ENCODE results near the gene ANAPC7. TPM values are rescaled to one million over a fixed set of nuclear protein-coding genes. Genes with fewer than 3 reads are reported as not detected.
"Not testable (repeated sequence)": the region's sequence is repeated elsewhere in the genome, so short reads cannot be mapped to it uniquely, and the experiment has no call there.

Gene ANAPC7
- total RNA-seq, 3 donors from 2014 or later = 54.6 to 61.5 (median 58.4) TPM

DNA sequence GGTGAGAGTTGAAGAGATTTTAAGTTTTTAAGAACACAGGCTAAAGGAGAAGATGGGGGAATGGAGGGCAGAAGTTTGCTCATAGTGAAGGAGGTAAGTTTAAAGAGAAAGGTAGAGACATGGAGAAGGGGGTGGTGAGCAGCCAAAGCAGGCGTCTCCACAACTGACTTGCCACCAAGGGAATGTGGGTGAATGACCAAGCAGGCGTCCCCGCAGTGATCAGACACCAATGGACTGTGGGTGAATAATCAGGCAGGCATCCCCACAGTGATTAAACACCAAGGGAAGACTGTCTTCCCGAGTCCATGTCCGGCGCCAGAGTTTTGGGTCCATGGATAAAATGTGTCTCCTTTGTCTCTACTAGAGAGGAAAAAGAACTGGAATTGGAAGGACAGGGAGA is 6.6 kb upstream of the ANAPC7 start:
- H3K4me1 Mint-ChIP-seq (ENCODE audit: low read depth); ATAC-seq; H3K27me3 Mint-ChIP-seq (ENCODE audit: low read depth); H3K4me3 Mint-ChIP-seq; DNase-seq; H3K9me3 Mint-ChIP-seq; H3K36me3 Mint-ChIP-seq (ENCODE audit: insufficient read depth): not testable (repeated sequence)

- peaks cover 24% of the 10 kb centered on the region for H3K4me1 Mint-ChIP-seq (ENCODE audit: low read depth)
- H3K36me3 Mint-ChIP-seq (ENCODE audit: insufficient read depth) = peaks cover 11% of the 10 kb centered on the region
- H3K4me3 Mint-ChIP-seq; H3K27me3 Mint-ChIP-seq (ENCODE audit: low read depth); ATAC-seq; H3K9me3 Mint-ChIP-seq; DNase-seq: not testable (repeated sequence)
Measured at GRCh38 chr12:110405126-110405662, 1.7 kb upstream of the ANAPC7 start.

GRCh38 chr12:110403976-110404682 is 621 bp upstream of the ANAPC7 start:
- DNase-seq (peak; percentile 79), ATAC-seq (peak; percentile 60 to 65)
- Mint-ChIP-seq H3K4me1 (ENCODE audit: low read depth) (peaks cover 30% of the 10 kb centered on the region), H3K9me3 (no peaks in the 10 kb centered on the region), H3K4me3 (peak overlapping the region; percentile 100), H3K36me3 (ENCODE audit: insufficient read depth) (peaks cover 14% of the 10 kb centered on the region), H3K27me3 (ENCODE audit: low read depth) (no peaks in the 10 kb centered on the region)

GRCh38 chr12:110382683-110383082 is 20.8 kb downstream of the ANAPC7 start:
- DNase-seq (no peak), ATAC-seq (peak in 1 of 2 donors; percentile 67)
- peaks cover 14% of the 10 kb centered on the region for H3K4me1 Mint-ChIP-seq (ENCODE audit: low read depth)

DNA sequence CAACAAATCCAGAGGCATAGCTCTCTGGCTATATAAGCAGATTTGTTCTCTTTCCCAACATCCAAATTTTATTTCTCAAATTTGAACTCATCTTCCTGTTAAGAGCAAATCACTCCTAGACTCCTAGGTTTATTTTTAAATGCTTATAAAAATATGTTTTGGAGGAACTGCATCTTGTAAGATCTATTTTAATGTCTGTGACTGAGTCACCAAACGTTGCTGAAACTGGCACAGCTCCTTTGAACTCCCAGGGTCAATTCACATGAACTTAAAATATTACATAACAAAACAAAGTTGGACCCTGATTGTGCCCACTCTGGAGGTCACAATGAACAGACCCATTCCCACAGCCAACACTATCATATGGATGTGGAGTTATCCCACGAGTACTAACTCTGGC is 23.9 kb downstream of the ANAPC7 start:
- Mint-ChIP-seq H3K4me1 (ENCODE audit: low read depth) (peaks cover 8% of the 10 kb centered on the region), H3K27me3 (ENCODE audit: low read depth) (no peaks in the 10 kb centered on the region), H3K9me3 (no peaks in the 10 kb centered on the region), H3K4me3 (no peak overlapping the region), H3K36me3 (ENCODE audit: insufficient read depth) (peaks cover 45% of the 10 kb centered on the region)
- no peak for ATAC-seq
- DNase-seq = no peak

More at GRCh38 chr12:110382683-110383082, 20.8 kb downstream of the ANAPC7 start:
- H3K4me3 Mint-ChIP-seq = no peak overlapping the region
- no peaks in the 10 kb centered on the region for H3K27me3 Mint-ChIP-seq (ENCODE audit: low read depth)
- H3K9me3 Mint-ChIP-seq = no peaks in the 10 kb centered on the region
- H3K36me3 Mint-ChIP-seq (ENCODE audit: insufficient read depth) = peaks cover 44% of the 10 kb centered on the region

- no peak for ATAC-seq
- Mint-ChIP-seq H3K4me1 (ENCODE audit: low read depth) (peaks cover 5% of the 10 kb centered on the region), H3K4me3 (no peak overlapping the region)
Measured at GRCh38 chr12:110379197-110379596, 24.3 kb downstream of the ANAPC7 start.

GRCh38 chr12:110378131-110378790 is 25.2 kb downstream of the ANAPC7 start:
- not testable (repeated sequence) for H3K27me3 Mint-ChIP-seq (ENCODE audit: low read depth); ATAC-seq; H3K4me3 Mint-ChIP-seq; H3K4me1 Mint-ChIP-seq (ENCODE audit: low read depth); H3K9me3 Mint-ChIP-seq; DNase-seq
- peaks cover 47% of the 10 kb centered on the region for H3K36me3 Mint-ChIP-seq (ENCODE audit: insufficient read depth)

More at GRCh38 chr12:110379197-110379596, 24.3 kb downstream of the ANAPC7 start:
- H3K27me3 Mint-ChIP-seq (ENCODE audit: low read depth) = no peaks in the 10 kb centered on the region
- DNase-seq = no peak
- H3K9me3 Mint-ChIP-seq = no peaks in the 10 kb centered on the region
- H3K36me3 Mint-ChIP-seq (ENCODE audit: insufficient read depth) = peaks cover 45% of the 10 kb centered on the region

DNA sequence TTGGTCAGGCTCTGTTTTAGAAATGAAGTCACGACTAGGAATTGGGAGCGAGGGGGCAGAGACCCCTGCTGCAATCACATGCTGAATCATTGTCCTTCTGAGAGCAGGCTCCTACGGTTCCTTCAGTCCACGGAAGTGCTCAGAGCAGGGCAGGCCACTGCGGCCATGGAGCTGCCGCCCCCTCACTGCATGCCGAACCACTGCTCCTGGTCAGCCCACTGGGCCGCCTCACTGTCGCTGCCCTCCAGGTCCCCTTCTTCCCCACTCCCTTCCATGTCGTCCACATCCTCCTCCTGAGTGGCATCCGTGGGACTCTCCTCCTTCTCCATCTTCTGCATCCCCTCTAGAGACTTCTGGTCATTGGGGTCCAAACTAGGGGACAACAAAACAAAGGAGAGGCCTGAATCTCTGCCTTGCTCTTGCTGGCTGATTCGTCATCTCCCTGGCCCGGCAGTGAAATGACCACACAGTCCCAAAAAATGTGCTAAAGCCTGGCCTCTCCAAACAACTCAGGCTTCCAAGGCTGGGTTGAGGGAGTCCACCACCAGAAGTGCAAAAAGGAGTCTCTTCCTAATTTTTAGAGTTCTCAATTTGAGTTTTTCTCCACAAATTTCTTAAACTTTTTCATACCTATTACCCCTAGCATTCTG is 29.4 kb downstream of the ANAPC7 start:
- ATAC-seq (no peak), DNase-seq (no peak)
- Mint-ChIP-seq H3K9me3 (no peaks in the 10 kb centered on the region), H3K4me1 (ENCODE audit: low read depth) (peaks cover 2% of the 10 kb centered on the region), H3K4me3 (no peak overlapping the region), H3K36me3 (ENCODE audit: insufficient read depth) (peaks cover 26% of the 10 kb centered on the region), H3K27me3 (ENCODE audit: low read depth) (no peaks in the 10 kb centered on the region)

GRCh38 chr12:110373425-110373824 is 30.1 kb downstream of the ANAPC7 start:
- no peaks in the 10 kb centered on the region for H3K9me3 Mint-ChIP-seq
- ATAC-seq (no peak), DNase-seq (no peak)
- no peaks in the 10 kb centered on the region for H3K27me3 Mint-ChIP-seq (ENCODE audit: low read depth)
- peaks cover 22% of the 10 kb centered on the region for H3K36me3 Mint-ChIP-seq (ENCODE audit: insufficient read depth)
- H3K4me1 Mint-ChIP-seq (ENCODE audit: low read depth) = peaks cover 2% of the 10 kb centered on the region
- H3K4me3 Mint-ChIP-seq = no peak overlapping the region

GRCh38 chr12:110373025-110373424 is 30.5 kb downstream of the ANAPC7 start:
- ATAC-seq = no peak
- no peak for DNase-seq
- H3K4me3 Mint-ChIP-seq = no peak overlapping the region
- peaks cover 2% of the 10 kb centered on the region for H3K4me1 Mint-ChIP-seq (ENCODE audit: low read depth)
- H3K36me3 Mint-ChIP-seq (ENCODE audit: insufficient read depth) = peaks cover 21% of the 10 kb centered on the region
- H3K9me3 Mint-ChIP-seq = no peaks in the 10 kb centered on the region
- no peaks in the 10 kb centered on the region for H3K27me3 Mint-ChIP-seq (ENCODE audit: low read depth)

DNA sequence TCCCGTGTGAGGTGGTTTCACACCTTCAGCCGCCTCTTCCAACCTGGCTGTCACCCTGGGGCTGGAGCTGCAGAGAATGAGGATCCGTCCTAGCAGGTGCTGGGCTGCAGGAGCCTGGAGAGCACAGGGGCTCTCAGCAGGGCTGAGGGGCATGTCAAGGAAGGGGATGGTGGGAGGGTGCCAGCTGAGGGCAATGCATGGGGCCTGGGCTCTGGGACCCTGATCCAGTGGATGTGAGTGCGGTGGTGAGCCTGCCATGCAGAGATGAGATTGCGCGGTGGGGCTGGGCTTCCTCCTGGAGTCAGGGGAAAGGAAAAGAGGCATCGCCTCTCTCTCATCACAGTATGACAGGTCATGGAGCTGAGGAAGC is 31.5 kb downstream of the ANAPC7 start:
- no peak for ATAC-seq
- no peaks in the 10 kb centered on the region for H3K9me3 Mint-ChIP-seq
- no peak for DNase-seq
- no peak overlapping the region for H3K4me3 Mint-ChIP-seq
- no peaks in the 10 kb centered on the region for H3K27me3 Mint-ChIP-seq (ENCODE audit: low read depth)
- peaks cover 2% of the 10 kb centered on the region for H3K4me1 Mint-ChIP-seq (ENCODE audit: low read depth)
- H3K36me3 Mint-ChIP-seq (ENCODE audit: insufficient read depth) = peaks cover 14% of the 10 kb centered on the region

- ATAC-seq = no peak
- no peaks in the 10 kb centered on the region for H3K27me3 Mint-ChIP-seq (ENCODE audit: low read depth)
- H3K4me3 Mint-ChIP-seq = no peak overlapping the region
- peaks cover 2% of the 10 kb centered on the region for H3K4me1 Mint-ChIP-seq (ENCODE audit: low read depth)
- no peak for DNase-seq
- H3K9me3 Mint-ChIP-seq = no peaks in the 10 kb centered on the region
- H3K36me3 Mint-ChIP-seq (ENCODE audit: insufficient read depth) = peaks cover 14% of the 10 kb centered on the region
Measured at GRCh38 chr12:110371408-110372055, 32.0 kb downstream of the ANAPC7 start.

DNA sequence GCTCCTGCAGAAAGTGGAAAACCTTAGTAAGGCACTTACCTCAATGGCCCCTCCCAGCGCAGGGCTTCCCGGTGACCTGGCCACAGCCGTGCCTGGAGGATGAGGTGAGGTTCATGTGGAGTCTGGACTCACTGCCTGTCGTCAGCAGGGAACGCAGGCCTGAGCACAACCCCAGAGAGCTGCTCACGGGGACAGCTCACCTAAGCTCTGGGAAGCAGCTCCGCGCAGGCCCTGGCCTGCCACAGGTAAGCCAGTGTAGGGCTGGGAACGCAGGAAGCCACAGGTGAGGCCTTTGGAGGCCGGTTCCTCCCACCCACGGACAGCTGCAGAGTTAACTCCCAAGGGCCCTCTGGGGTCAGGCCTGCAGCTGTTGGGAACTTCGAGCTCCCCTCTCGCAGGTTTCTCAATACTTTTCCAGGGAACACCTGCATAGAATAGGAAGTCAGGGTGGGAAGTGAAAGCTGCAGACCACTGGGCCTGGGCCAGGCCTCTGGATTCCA is 32.7 kb downstream of the ANAPC7 start:
- Mint-ChIP-seq H3K4me3 (no peak overlapping the region), H3K4me1 (ENCODE audit: low read depth) (peaks cover 2% of the 10 kb centered on the region), H3K27me3 (ENCODE audit: low read depth) (no peaks in the 10 kb centered on the region), H3K36me3 (ENCODE audit: insufficient read depth) (peaks cover 9% of the 10 kb centered on the region), H3K9me3 (no peaks in the 10 kb centered on the region)
- DNase-seq (no peak), ATAC-seq (peak in 1 of 2 donors; percentile 10)

DNA sequence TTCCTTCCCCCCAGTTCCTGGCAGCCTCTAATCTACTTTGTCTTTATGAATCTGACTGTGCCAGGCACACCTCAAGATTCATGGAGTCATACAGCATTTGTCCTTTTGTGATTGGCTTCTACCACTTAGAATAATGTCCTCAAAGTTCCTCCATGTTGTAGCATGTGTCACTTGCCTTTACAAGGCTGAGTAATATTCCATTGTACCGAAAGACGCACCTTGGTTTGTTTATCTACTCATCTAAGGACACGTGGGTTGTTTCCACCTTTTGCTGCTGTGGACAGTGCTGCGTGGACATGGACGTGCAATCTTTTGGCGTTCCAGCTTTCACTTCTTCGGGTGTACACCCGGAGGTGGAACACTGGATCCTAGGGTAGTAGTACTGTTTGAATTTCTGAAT is 33.5 kb downstream of the ANAPC7 start:
- no peaks in the 10 kb centered on the region for H3K27me3 Mint-ChIP-seq (ENCODE audit: low read depth)
- no peaks in the 10 kb centered on the region for H3K9me3 Mint-ChIP-seq
- no peak overlapping the region for H3K4me3 Mint-ChIP-seq

More for the DNA sequence above, 33.5 kb downstream of the ANAPC7 start:
- Mint-ChIP-seq H3K4me1 (ENCODE audit: low read depth) (peaks cover 2% of the 10 kb centered on the region), H3K36me3 (ENCODE audit: insufficient read depth) (peaks cover 6% of the 10 kb centered on the region)
- no peak for ATAC-seq
- DNase-seq = no peak
